IMR-90 (cell line): Measurements from ENCODE around the gene MRFAP1L1. TPM values are rescaled to one million over a fixed set of nuclear protein-coding genes. Genes with fewer than 3 reads are reported as not detected.

Source experiments
- ATAC-seq: fragments of 200-7000 bp; cut with Tn5 transposase; 2 replicates; pipeline ENCODE4 v1.9.1; 2020; ENCODE audit warnings: low read depth, mild to moderate bottlenecking, moderate library complexity
- BruUV-seq: library from RNA; stranded (reverse); fragments of 400-500 nt; replicated peaks from 2 replicates; lab custom pipeline; 2021; lab: Mats Ljungman, UMichigan
- CTCF ChIA-PET: fragments of 300-600 bp; formaldehyde crosslinking; extraction: SDS; loops from one replicate; lab custom pipeline; 2021; ENCODE audit warnings: antibody characterized with exemption; lab: Yijun Ruan, JAX
- POLR2A ChIA-PET: fragments of 300-600 bp; sonication (Branson Sonifier 250); formaldehyde crosslinking; loops from one replicate; lab custom pipeline; 2022; ENCODE audit warnings: antibody characterized with exemption; ENCODE audit not compliant: unreplicated experiment; lab: Charles Lee
- DNase-seq: peaks from one replicate; pipeline ENCODE4 v3.0.0; 2013
- H2AFZ ChIP-seq: replicated peaks from 2 replicates; pipeline ENCODE3; 2013; ENCODE audit warnings: low read length, mild to moderate bottlenecking; ENCODE audit not compliant: poor library complexity
- H2AK5ac ChIP-seq: 2 replicates; pipeline ENCODE4 v1.6.1; 2013; ENCODE audit warnings: low read depth, low read length, inconsistent platforms
- H2AK9ac ChIP-seq: replicated peaks from 2 replicates; pipeline ENCODE3; 2013; ENCODE audit warnings: mild to moderate bottlenecking, low read depth, low read length, moderate library complexity; ENCODE audit not compliant: poor library complexity
- H2BK120ac ChIP-seq: 2 replicates; pipeline ENCODE4 v1.6.1; 2013; ENCODE audit warnings: low read depth, low read length, inconsistent platforms
- H2BK15ac ChIP-seq: 3 replicates; pipeline ENCODE4 v1.6.1; 2013; ENCODE audit warnings: low read depth, low read length, inconsistent platforms
- H2BK20ac ChIP-seq: 2 replicates; pipeline ENCODE4 v1.6.1; 2013; ENCODE audit warnings: low read depth, mild to moderate bottlenecking, inconsistent platforms, low read length, moderate library complexity
- H2BK5ac ChIP-seq: 2 replicates; pipeline ENCODE4 v1.6.1; 2013; ENCODE audit warnings: mild to moderate bottlenecking, low read depth, low read length, inconsistent platforms; ENCODE audit not compliant: poor library complexity, severe bottlenecking
- H3K14ac ChIP-seq: replicated peaks from 2 replicates; pipeline ENCODE4 v1.6.1; 2013; ENCODE audit warnings: low read depth, low read length, inconsistent platforms
- H3K18ac ChIP-seq: 2 replicates; pipeline ENCODE4 v1.6.1; 2013; ENCODE audit warnings: low read depth, low read length, control low read depth
- H3K23ac ChIP-seq: 2 replicates; pipeline ENCODE4 v1.6.1; 2013; ENCODE audit warnings: low read depth, low read length, inconsistent platforms
- H3K27ac ChIP-seq: 2 replicates; pipeline ENCODE4 v1.5.1; 2013; ENCODE audit warnings: mild to moderate bottlenecking, control low read depth, low read length; ENCODE audit not compliant: insufficient read depth
- H3K27me3 ChIP-seq: 2 replicates; pipeline ENCODE4 v1.6.1; 2013; ENCODE audit warnings: low read length; ENCODE audit not compliant: control insufficient read depth, insufficient read depth
- H3K36me3 ChIP-seq: 2 replicates; pipeline ENCODE4 v1.6.1; 2013; ENCODE audit warnings: low read length, mixed read lengths; ENCODE audit not compliant: control insufficient read depth, insufficient read depth
- H3K4ac ChIP-seq: 2 replicates; pipeline ENCODE4 v1.6.1; 2013; ENCODE audit warnings: low read depth, low read length, inconsistent platforms
- H3K4me1 ChIP-seq: 2 replicates; pipeline ENCODE4 v1.6.1; 2013; ENCODE audit warnings: low read length, mixed read lengths; ENCODE audit not compliant: control insufficient read depth, insufficient read depth
- H3K4me2 ChIP-seq: 2 replicates; pipeline ENCODE4 v1.6.1; 2013; ENCODE audit warnings: low read depth, mild to moderate bottlenecking, control low read depth, low read length, moderate library complexity
- H3K4me3 ChIP-seq: 2 replicates; pipeline ENCODE4 v1.5.1; 2013; ENCODE audit warnings: low read depth, mild to moderate bottlenecking, control low read depth, low read length, moderate library complexity; ENCODE audit not compliant: insufficient read depth
- H3K56ac ChIP-seq: 2 replicates; pipeline ENCODE4 v1.6.1; 2013; ENCODE audit warnings: low read length, inconsistent platforms; ENCODE audit not compliant: insufficient read depth; ENCODE audit errors: extremely low read depth
- H3K79me1 ChIP-seq, 2 experiments: 2 replicates each; pipeline ENCODE4 v1.6.1; 2013; ENCODE audit warnings: low read length in 2 of 2, inconsistent platforms in 1 of 2, low read depth in 1 of 2
- H3K9ac ChIP-seq: 2 replicates; pipeline ENCODE4 v1.6.1; 2013; ENCODE audit warnings: low read depth, low read length, control low read depth
- H3K9me1 ChIP-seq: 2 replicates; pipeline ENCODE4 v1.6.1; 2013; ENCODE audit warnings: low read length, inconsistent platforms; ENCODE audit not compliant: insufficient read depth
- H3K9me3 ChIP-seq: 2 replicates; pipeline ENCODE4 v1.6.1; 2013; ENCODE audit warnings: low read length; ENCODE audit not compliant: control insufficient read depth, insufficient read depth
- H4K20me1 ChIP-seq: 2 replicates; pipeline ENCODE4 v1.6.1; 2013; ENCODE audit warnings: low read length, inconsistent platforms; ENCODE audit not compliant: insufficient read depth
- H4K5ac ChIP-seq: 2 replicates; pipeline ENCODE4 v1.6.1; 2013; ENCODE audit warnings: mild to moderate bottlenecking, low read depth, low read length, control low read depth
- H4K8ac ChIP-seq, 2 experiments: 2 replicates each; pipeline ENCODE4 v1.6.1; 2013; ENCODE audit warnings: low read depth in 2 of 2, low read length in 2 of 2, control low read depth in 1 of 2, inconsistent platforms in 1 of 2
- H4K91ac ChIP-seq: 2 replicates; pipeline ENCODE4 v1.6.1; 2013; ENCODE audit warnings: low read depth, low read length, inconsistent platforms; ENCODE audit not compliant: insufficient read depth
- MAZ ChIP-seq: IDR thresholded peaks from 2 replicates; pipeline ENCODE4 v1.6.1; 2012; ENCODE audit warnings: low read depth, mild to moderate bottlenecking, low read length, improper control_type of control experiment, moderate library complexity, borderline replicate concordance
- MXI1 ChIP-seq: IDR thresholded peaks from 2 replicates; pipeline ENCODE4 v1.6.1; 2012; ENCODE audit warnings: low read depth, mild to moderate bottlenecking, low read length, moderate library complexity, borderline replicate concordance
- NFE2L2 ChIP-seq: fragments of 150-350 bp; IDR thresholded peaks from 2 replicates; pipeline ENCODE4 v1.6.1; 2016; ENCODE audit warnings: low read depth, mild to moderate bottlenecking, low read length
- WGBS, 2 experiments: methylation state at CpG; one replicate each; pipeline versions ENCODE4 v1.1.5 to v1.1.7; 2013; ENCODE audit warnings: missing lambda C conversion rate in 2 of 2; ENCODE audit not compliant: insufficient read length in 1 of 2; ENCODE audit errors: extremely low coverage in 2 of 2; 5-methylcytosine and 5-hydroxymethylcytosine counted together
- dilution Hi-C: fragments of 300-500 bp; cut with HindIII; formaldehyde crosslinking; loops from one replicate; pipeline ENCODE4 v1.14.3; 2018; ENCODE audit warnings: low sequenced_read_pairs; ENCODE audit not compliant: unreplicated experiment
- in situ Hi-C: fragments of 300-500 bp; cut with MboI; formaldehyde crosslinking; loops from 3 replicates; pipeline ENCODE4 v1.14.3; 2019; ENCODE audit warnings: low sequenced_read_pairs, inconsistent platforms, mixed read lengths
- intact Hi-C: fragments of 100-400 bp; cut with micrococcal nuclease; formaldehyde crosslinking; loops from 2 replicates; pipeline ENCODE4 v1.10.0; 2022
- polyA plus RNA-seq, 3 experiments: library from polyadenylated mRNA; depleted of rRNA; stranded (reverse); fragments of >200 nt; gene quantifications; 2 replicates each; pipeline ENCODE4 v1.2.3, GENCODE V29; 2012; ENCODE audit warnings: low replicate concordance in 1 of 3
- total RNA-seq: library from RNA; depleted of rRNA; stranded (reverse); fragments of >200 nt; gene quantifications from 2 replicates; pipeline ENCODE4 v1.2.3, GENCODE V29; 2012

The MRFAP1L1 gene
- total and polyA plus RNA-seq, 2 of the 4 experiments (the other 2 are of a cell fraction) = 31.7 to 47.0 TPM

GRCh38 chr4:6696611-6697010 lies 13.1 kb downstream of the MRFAP1L1 start:
- H4K20me1 ChIP-seq = no peaks in the 10 kb centered on the region; the same call in 1 of the 2 replicates
- no peak overlapping the region for H3K4ac ChIP-seq
- intact Hi-C loops = no loop called here
- no peak overlapping the region for H3K4me2 ChIP-seq
- no peak for DNase-seq
- BruUV-seq = no TSS peak
- H2BK15ac ChIP-seq = no peak overlapping the region
- peaks cover 19% of the 10 kb centered on the region for H3K4me1 ChIP-seq
- TF ChIP-seq MAZ (no peak), MXI1 (no peak), NFE2L2 (no peak)
- H3K27me3 ChIP-seq = no peaks in the 10 kb centered on the region
- H2AK5ac ChIP-seq = no peak overlapping the region
- H4K91ac ChIP-seq = no peak overlapping the region
- in situ Hi-C loops = no loop called here
- H3K4me3 ChIP-seq = no peak overlapping the region
- H2AFZ ChIP-seq = no peak overlapping the region
- no peak overlapping the region for H3K18ac ChIP-seq
- no peak overlapping the region for H4K5ac ChIP-seq
- CTCF ChIA-PET = no interaction called here
- peak; percentile 11; the same call in 1 of the 2 replicates for ATAC-seq
- no peak overlapping the region for H3K56ac ChIP-seq
- no peak overlapping the region for H3K27ac ChIP-seq
- no peak overlapping the region for H3K14ac ChIP-seq
- WGBS, 2 experiments = 89% methylated on average over 8 of the region's 8 CpGs; no CpG with 5 or more reads in 1 of the 2 experiments
- dilution Hi-C loops = no loop called here
- no peak overlapping the region for H3K9ac ChIP-seq
- POLR2A ChIA-PET = no interaction called here
- H3K36me3 ChIP-seq = no peaks in the 10 kb centered on the region
- no peak overlapping the region for H4K8ac ChIP-seq
- H2AK9ac ChIP-seq = no peak overlapping the region
- H3K9me1 ChIP-seq = no peaks in the 10 kb centered on the region; the same call in 1 of the 2 replicates
- H2BK20ac ChIP-seq = no peak overlapping the region
- no peak overlapping the region for H2BK120ac ChIP-seq
- no peaks in the 10 kb centered on the region for H3K9me3 ChIP-seq
- H3K23ac ChIP-seq = no peak overlapping the region
- H2BK5ac ChIP-seq = no peak overlapping the region
- H3K79me1 ChIP-seq = peaks cover 0 to 27% of the 10 kb centered on the region in 2 experiments; a peak in 2 of 4 replicates
